Bone marrow (tissue), 2 donors: ENCODE data around the gene TUBA1B.

Experiments used
- DNase-seq, 2 donors: peaks; one replicate each; lab custom pipeline; 2025; lab: John Stamatoyannopoulos, UW

Gene TUBA1B

GRCh38 chr12:49126852-49127763, 4.1 kb downstream of the TUBA1B start:
- no peak for DNase-seq

- DNase-seq, result no peak
Measured at GRCh38 chr12:49121047-49121696, 10.0 kb downstream of the TUBA1B start.

GRCh38 chr12:49111206-49111605, 20.0 kb downstream of the TUBA1B start:
- no peak for DNase-seq

- DNase-seq, result peak; percentile 75 to 98
Measured at GRCh38 chr12:49110464-49111155, 20.6 kb downstream of the TUBA1B start, which contains the start of gene LMBR1L. TSS of gene LMBR1L (minus strand) at chr12:49110847. CDS start at chr12:49110555, 292 bp downstream.

GRCh38 chr12:49109641-49110463, 21.3 kb downstream of the TUBA1B start:
- no peak for DNase-seq

- DNase-seq, result peak in 1 of 2 donors; percentile 35
Measured at GRCh38 chr12:49108958-49109404, 22.2 kb downstream of the TUBA1B start.

- no peak for DNase-seq
Measured at GRCh38 chr12:49105504-49106084, 25.6 kb downstream of the TUBA1B start.

GRCh38 chr12:49104822-49105221, 26.4 kb downstream of the TUBA1B start:
- no peak for DNase-seq

- no peak for DNase-seq
Measured at GRCh38 chr12:49100380-49100779, 30.8 kb downstream of the TUBA1B start.

GRCh38 chr12:49098703-49099102, 32.5 kb downstream of the TUBA1B start:
- DNase-seq, result no peak

- DNase-seq, result peak; percentile 12 to 45
Measured at GRCh38 chr12:49098035-49098451, 33.2 kb downstream of the TUBA1B start.

- no peak for DNase-seq
Measured at GRCh38 chr12:49097381-49097780, 33.8 kb downstream of the TUBA1B start.

GRCh38 chr12:49094975-49095365, 36.2 kb downstream of the TUBA1B start:
- no peak for DNase-seq

- DNase-seq, result no peak
Measured at GRCh38 chr12:49094160-49094974, 36.8 kb downstream of the TUBA1B start, which contains the start of gene DHH. TSS of gene DHH (minus strand) at chr12:49094801. CDS start at chr12:49094512, 289 bp downstream.

- DNase-seq, result no peak
Measured at GRCh38 chr12:49093792-49094159, 37.4 kb downstream of the TUBA1B start.

- no peak for DNase-seq
Measured at GRCh38 chr12:49092816-49093406, 38.3 kb downstream of the TUBA1B start.

GRCh38 chr12:49092086-49092815, 38.9 kb downstream of the TUBA1B start:
- DNase-seq, result no peak

- DNase-seq, result no peak
Measured at GRCh38 chr12:49091836-49092085, 39.4 kb downstream of the TUBA1B start.

GRCh38 chr12:49091056-49091835, 39.9 kb downstream of the TUBA1B start:
- DNase-seq, result no peak
